ENCODE measurements around the gene NDUFS4.

GRCh38 chr5:53569453-53569852 lies 9.0 kb downstream of the NDUFS4 start:
- no peak for TF ChIP-seq CTCF (IDR thresholded peaks at IDR 0.05)
- TF ChIP-seq POLR2A (IDR thresholded peaks at IDR 0.05): no peak

Measured in vagina (tissue), 2 donors.